DMS153 (cell line): ENCODE measurements around the gene LRTM2.

Experiments used
- DNase-seq: peaks from one replicate; lab custom pipeline; 2025; lab: John Stamatoyannopoulos, UW

The LRTM2 gene

GRCh38 chr12:1842183-1842904 is 22.0 kb downstream of the LRTM2 start:
- no peak for DNase-seq

- DNase-seq: no peak
These were observed 22.7 kb downstream of the LRTM2 start for GRCh38 chr12:1842905-1843640.

- no peak for DNase-seq
These were observed 23.3 kb downstream of the LRTM2 start for GRCh38 chr12:1843641-1844005.

GRCh38 chr12:1844223-1844622 is 23.9 kb downstream of the LRTM2 start:
- no peak for DNase-seq

GRCh38 chr12:1844661-1845409 is 24.5 kb downstream of the LRTM2 start:
- no peak for DNase-seq

- DNase-seq: no peak
These were observed 25.1 kb downstream of the LRTM2 start for GRCh38 chr12:1845427-1845826.

GRCh38 chr12:1845886-1846285 is 25.5 kb downstream of the LRTM2 start:
- DNase-seq: no peak

GRCh38 chr12:1846421-1847405 is 26.3 kb downstream of the LRTM2 start:
- no peak for DNase-seq

GRCh38 chr12:1847411-1847810 is 27.0 kb downstream of the LRTM2 start:
- DNase-seq: no peak

GRCh38 chr12:1848146-1848545 is 27.8 kb downstream of the LRTM2 start:
- peak; percentile 20 for DNase-seq

GRCh38 chr12:1848745-1849144 is 28.4 kb downstream of the LRTM2 start:
- DNase-seq: no peak

GRCh38 chr12:1851151-1851701 is 30.9 kb downstream of the LRTM2 start:
- no peak for DNase-seq

- no peak for DNase-seq
These were observed 31.7 kb downstream of the LRTM2 start for GRCh38 chr12:1852076-1852475.

GRCh38 chr12:1853716-1854115 is 33.4 kb downstream of the LRTM2 start:
- DNase-seq: no peak

- DNase-seq: no peak
These were observed 34.9 kb downstream of the LRTM2 start for GRCh38 chr12:1855241-1855640.

GRCh38 chr12:1857086-1857485 is 36.7 kb downstream of the LRTM2 start:
- no peak for DNase-seq

GRCh38 chr12:1857821-1858220 is 37.5 kb downstream of the LRTM2 start:
- no peak for DNase-seq

- no peak for DNase-seq
These were observed 38.1 kb downstream of the LRTM2 start for GRCh38 chr12:1858456-1858855.

GRCh38 chr12:1859643-1860042 is 39.3 kb downstream of the LRTM2 start:
- no peak for DNase-seq

GRCh38 chr12:1862973-1863372 is 42.6 kb downstream of the LRTM2 start:
- DNase-seq: no peak

- DNase-seq: no peak
These were observed 43.5 kb downstream of the LRTM2 start for GRCh38 chr12:1863823-1864222.
